GM04504 (cell line): ENCODE results near the gene FFAR1.
"Not testable (repeated sequence)": the region's sequence is repeated elsewhere in the genome, so short reads cannot be mapped to it uniquely, and the experiment has no call there.

Experiments used
- DNase-seq: peaks from one replicate; pipeline ENCODE4 v3.0.0-alpha.2; 2012; ENCODE audit warnings: low read depth

Gene FFAR1

GRCh38 chr19:35342430-35342829 is 5.3 kb upstream of the FFAR1 start:
- no peak for DNase-seq

GRCh38 chr19:35344511-35345031 is 3.1 kb upstream of the FFAR1 start:
- no peak for DNase-seq

GRCh38 chr19:35345671-35346111 is 2.0 kb upstream of the FFAR1 start:
- no peak for DNase-seq

DNA sequence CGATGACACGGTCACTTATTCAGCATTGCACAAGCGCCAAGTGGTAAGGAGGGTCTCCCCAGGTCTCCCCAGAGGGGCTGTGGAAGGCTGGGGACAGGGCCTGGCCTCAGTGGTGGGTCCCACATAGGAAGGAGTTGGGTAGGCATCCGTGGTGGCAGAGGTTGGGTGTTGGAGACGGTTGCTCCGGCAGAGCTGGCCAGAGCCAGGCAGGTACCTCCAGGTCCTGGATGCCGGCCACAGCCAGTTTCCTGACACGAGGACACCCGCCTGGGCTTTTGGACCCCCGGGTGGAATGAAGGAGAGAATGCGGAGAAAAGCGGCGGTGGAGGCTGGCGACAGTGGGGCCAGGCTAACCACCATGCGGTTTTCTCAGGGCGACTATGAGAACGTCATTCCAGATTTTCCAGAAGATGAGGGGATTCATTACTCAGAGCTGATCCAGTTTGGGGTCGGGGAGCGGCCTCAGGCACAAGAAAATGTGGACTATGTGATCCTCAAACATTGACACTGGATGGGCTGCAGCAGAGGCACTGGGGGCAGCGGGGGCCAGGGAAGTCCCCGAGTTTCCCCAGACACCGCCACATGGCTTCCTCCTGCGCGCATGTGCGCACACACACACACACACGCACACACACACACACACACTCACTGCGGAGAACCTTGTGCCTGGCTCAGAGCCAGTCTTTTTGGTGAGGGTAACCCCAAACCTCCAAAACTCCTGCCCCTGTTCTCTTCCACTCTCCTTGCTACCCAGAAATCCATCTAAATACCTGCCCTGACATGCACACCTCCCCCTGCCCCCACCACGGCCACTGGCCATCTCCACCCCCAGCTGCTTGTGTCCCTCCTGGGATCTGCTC is 1.3 kb upstream of the FFAR1 start:
- no peak for DNase-seq

- no peak for DNase-seq
Observed at GRCh38 chr19:35347930-35348298, 212 bp downstream of the FFAR1 start.

- DNase-seq: no peak
Observed at GRCh38 chr19:35348911-35349611, 1.4 kb downstream of the FFAR1 start.

GRCh38 chr19:35349614-35350521 is 2.2 kb downstream of the FFAR1 start:
- DNase-seq: no peak

DNA sequence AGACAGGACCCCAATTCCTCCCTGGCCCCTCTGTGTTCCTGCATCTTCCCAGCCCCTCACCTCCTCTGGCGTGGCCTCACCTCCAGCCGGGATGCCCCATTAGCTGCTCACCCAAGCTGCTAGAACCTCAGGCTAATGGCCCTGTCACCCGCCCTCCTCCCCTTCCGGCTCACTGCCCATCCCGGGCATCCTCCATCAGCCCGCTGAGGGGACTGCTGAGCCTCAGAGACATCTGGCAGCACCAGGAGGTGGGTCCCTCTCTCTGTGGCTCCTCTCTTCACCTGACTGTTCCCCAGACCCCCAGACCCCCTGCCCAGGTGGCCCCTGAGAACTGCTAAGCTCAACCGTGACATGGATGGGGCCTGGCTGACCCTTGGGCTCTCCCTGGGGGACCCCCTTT is 2.9 kb downstream of the FFAR1 start:
- DNase-seq: no peak

- DNase-seq: no peak
Observed at GRCh38 chr19:35351411-35352176, 3.9 kb downstream of the FFAR1 start.

DNA sequence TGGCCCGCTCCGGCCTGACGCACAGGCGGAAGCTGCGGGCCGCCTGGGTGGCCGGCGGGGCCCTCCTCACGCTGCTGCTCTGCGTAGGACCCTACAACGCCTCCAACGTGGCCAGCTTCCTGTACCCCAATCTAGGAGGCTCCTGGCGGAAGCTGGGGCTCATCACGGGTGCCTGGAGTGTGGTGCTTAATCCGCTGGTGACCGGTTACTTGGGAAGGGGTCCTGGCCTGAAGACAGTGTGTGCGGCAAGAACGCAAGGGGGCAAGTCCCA is 4.4 kb downstream of the FFAR1 start:
- no peak for DNase-seq

- DNase-seq: peak; percentile 37
Observed at GRCh38 chr19:35352448-35353304, 5.0 kb downstream of the FFAR1 start.

DNA sequence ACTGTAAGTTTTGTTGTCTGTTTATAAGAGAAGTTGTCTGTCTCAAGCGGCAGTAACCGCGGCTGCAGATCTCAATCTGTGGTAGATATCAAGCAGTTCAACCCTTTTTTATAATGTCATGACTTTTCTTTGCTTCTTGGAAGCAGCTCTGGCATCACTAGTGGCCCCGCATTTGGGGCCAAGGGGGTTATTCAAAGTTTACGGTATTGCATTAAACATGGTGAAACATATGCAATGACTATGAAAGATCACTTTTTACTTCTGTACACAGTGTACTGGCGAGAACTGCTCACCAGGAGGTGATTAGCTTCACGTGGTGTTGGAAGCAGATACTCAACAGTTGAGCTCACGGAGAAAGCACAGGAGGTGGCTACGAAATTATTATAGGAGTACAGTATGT is 5.9 kb downstream of the FFAR1 start:
- no peak for DNase-seq

GRCh38 chr19:35354898-35355297 is 7.2 kb downstream of the FFAR1 start:
- DNase-seq: no peak

GRCh38 chr19:35355791-35356460 is 8.2 kb downstream of the FFAR1 start:
- DNase-seq: no peak

DNA sequence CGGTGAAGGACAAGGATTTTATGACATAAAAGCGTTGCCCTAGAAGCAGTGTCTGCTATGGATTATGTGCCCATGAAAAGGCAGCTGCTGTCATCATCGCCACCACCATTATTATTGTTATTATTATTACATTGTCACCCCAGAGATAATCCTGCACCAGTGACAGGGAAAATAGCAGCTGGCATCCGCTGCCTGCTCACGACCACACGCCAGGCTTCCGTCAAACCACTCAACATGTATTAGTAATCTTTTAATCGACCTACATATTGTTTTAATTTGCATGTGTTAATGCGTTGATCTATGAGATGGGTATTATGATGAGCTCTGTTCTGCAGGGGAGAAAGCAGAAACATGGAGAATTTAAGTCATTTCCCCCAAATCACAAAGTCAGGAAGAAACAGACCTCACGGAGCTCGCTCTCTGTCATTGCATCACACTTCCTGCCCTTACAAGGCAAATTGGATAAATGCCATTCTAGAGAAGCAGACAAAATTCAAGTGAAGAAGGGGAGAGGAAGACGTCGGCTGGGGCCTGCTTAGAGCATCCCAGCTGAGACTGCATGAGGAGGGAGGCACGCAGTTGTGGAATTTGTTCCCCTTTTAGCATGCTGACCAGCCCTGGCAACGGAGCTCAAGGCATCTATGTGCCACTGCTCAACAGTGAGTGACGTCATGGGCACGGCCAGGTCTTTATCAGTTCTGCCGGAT is 10.3 kb downstream of the FFAR1 start, which contains the start of gene FFAR3:
FFAR3 (plus strand) TSS at position 594 of the 707 bp plus-strand sequence. CDS start 431 bp downstream, outside the sequence.
- peak; percentile 4 for DNase-seq

GRCh38 chr19:35358834-35359233 is 11.1 kb downstream of the FFAR1 start:
- not testable (repeated sequence) for DNase-seq

DNA sequence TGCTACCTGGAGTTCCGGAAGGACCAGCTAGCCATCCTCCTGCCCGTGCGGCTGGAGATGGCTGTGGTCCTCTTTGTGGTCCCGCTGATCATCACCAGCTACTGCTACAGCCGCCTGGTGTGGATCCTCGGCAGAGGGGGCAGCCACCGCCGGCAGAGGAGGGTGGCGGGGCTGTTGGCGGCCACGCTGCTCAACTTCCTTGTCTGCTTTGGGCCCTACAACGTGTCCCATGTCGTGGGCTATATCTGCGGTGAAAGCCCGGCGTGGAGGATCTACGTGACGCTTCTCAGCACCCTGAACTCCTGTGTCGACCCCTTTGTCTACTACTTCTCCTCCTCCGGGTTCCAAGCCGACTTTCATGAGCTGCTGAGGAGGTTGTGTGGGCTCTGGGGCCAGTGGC is 11.7 kb downstream of the FFAR1 start:
- not testable (repeated sequence) for DNase-seq

- not testable (repeated sequence) for DNase-seq
Observed at GRCh38 chr19:35360081-35360480, 12.4 kb downstream of the FFAR1 start.

- no peak for DNase-seq
Observed at GRCh38 chr19:35360880-35361420, 13.2 kb downstream of the FFAR1 start.
